Activated CD4-positive, alpha-beta T cell treated with anti-CD3 and anti-CD28 coated beads for 36 hours (primary cell): ENCODE data around the gene ZNF181. TPM values are rescaled to one million over a fixed set of nuclear protein-coding genes. Genes with fewer than 3 reads are reported as not detected.

Experiments used
- ATAC-seq: fragments of 200-7000 bp; cut with Tn5 transposase; one replicate; pipeline ENCODE4 v1.10.0; 2021; ENCODE audit warnings: mild to moderate bottlenecking, moderate library complexity
- CTCF ChIA-PET: fragments of 350-600 bp; sonication (Branson Sonifier 250); formaldehyde crosslinking; loops from one replicate; lab custom pipeline; 2021; ENCODE audit warnings: antibody characterized with exemption; lab: Charles Lee
- POLR2A ChIA-PET: fragments of 350-600 bp; sonication (Branson Sonifier 250); formaldehyde crosslinking; loops from one replicate; lab custom pipeline; 2021; ENCODE audit warnings: antibody characterized with exemption, inconsistent platforms; lab: Charles Lee
- DNase-seq: peaks from one replicate; pipeline ENCODE4 v3.0.0-alpha.2; 2020
- H3K27ac Mint-ChIP-seq: one replicate; pipeline ENCODE4 v1.8.0; 2021; ENCODE audit warnings: mixed read lengths
- H3K27me3 Mint-ChIP-seq: one replicate; pipeline ENCODE4 v1.8.0; 2021; ENCODE audit warnings: mixed read lengths
- H3K36me3 Mint-ChIP-seq: one replicate; pipeline ENCODE4 v1.8.0; 2021; ENCODE audit warnings: low read depth, mixed read lengths
- H3K4me1 Mint-ChIP-seq: one replicate; pipeline ENCODE4 v1.8.0; 2021; ENCODE audit warnings: mixed read lengths
- H3K4me3 Mint-ChIP-seq: one replicate; pipeline ENCODE4 v1.8.0; 2021; ENCODE audit warnings: mild to moderate bottlenecking, moderate library complexity, mixed read lengths
- H3K9me3 Mint-ChIP-seq: one replicate; pipeline ENCODE4 v1.8.0; 2021; ENCODE audit warnings: low read depth, mixed read lengths
- intact Hi-C, 2 experiments: fragments of 100-400 bp; cut with DNase I in 1 of 2; cut with micrococcal nuclease in 1 of 2; formaldehyde crosslinking; loops; one replicate each; pipeline versions ENCODE4 v1.14.2 to v1.15.1; 2022 to 2024; cut with DNase I, micrococcal nuclease
- total RNA-seq, 2 experiments: library from RNA; stranded (reverse); gene quantifications; one replicate each; pipeline ENCODE4 v1.2.3, GENCODE V29; 2021

ZNF181 gene
- total RNA-seq, 2 experiments from 2014 or later, result 4.5 TPM

DNA sequence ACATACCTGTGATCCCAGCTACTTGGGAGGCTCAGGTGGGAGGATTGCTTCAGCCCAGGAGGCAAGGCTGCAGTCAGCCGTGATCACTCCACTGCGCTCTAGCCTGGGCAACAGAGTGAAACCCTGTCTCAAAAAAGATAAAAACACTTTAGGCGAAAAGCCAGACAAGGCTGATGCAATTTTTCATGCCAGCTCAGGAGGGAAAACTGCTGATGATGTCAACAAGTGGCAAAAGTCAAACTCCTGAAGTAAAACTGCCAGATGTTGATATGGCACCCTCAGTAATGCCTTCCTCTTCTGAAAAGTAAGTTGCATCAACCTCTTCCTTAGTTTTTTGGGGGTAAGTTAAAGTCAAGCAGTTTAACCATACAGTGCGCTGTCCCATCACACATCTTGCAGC, 23.4 kb downstream of the ZNF181 start:
- no peak for DNase-seq
- ChIA-PET CTCF (no interaction called here), POLR2A (no interaction called here)
- Mint-ChIP-seq H3K9me3 (peaks cover 60% of the 10 kb centered on the region), H3K27ac (no peak overlapping the region), H3K27me3 (no peaks in the 10 kb centered on the region), H3K4me3 (no peak overlapping the region), H3K4me1 (no peaks in the 10 kb centered on the region), H3K36me3 (peaks cover 54% of the 10 kb centered on the region)
- no peak for ATAC-seq
- intact Hi-C loops, result loop anchor here in 1 of 2 experiments (10.0 kb wide), 1 partner anchor 187 kb away; no protein-coding TSS in a partner anchor

DNA sequence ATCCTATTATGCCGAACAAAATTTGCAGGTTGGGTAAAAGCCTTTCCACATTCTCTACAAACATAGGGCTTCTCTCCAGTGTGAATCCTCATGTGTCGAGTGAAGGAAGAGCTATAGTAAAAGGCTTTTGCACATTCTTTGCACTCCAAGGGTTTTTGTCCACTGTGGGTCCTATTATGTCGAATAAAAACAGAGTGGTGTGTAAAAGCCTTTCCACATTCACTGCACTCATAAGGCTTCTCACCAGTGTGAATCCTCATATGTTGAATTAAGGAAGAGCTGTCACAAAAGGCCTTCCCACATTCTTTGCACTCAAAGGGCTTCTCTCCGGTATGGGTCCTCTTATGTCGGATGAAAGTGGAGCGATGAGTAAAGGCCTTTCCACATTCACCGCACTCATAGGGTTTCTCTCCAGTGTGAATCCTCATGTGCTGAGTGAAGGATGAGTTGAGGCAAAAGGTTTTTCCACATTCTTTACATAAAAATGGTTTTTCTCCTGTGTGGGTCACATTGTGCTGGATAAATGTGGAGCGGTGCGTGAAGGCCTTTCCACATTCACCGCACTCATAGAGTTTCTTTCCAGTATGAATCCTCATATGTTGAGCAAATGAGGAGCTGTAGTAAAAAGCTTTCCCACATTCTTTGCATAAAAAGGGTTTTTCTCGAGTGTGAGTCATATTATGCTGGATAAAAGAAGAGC, 25.3 kb downstream of the ZNF181 start:
- H3K27me3 Mint-ChIP-seq, result no peaks in the 10 kb centered on the region
- H3K9me3 Mint-ChIP-seq, result peaks cover 64% of the 10 kb centered on the region
- no peaks in the 10 kb centered on the region for H3K4me1 Mint-ChIP-seq
- no peak overlapping the region for H3K4me3 Mint-ChIP-seq
- intact Hi-C loops, result loop anchor here in 1 of 2 experiments (10.0 kb wide), 1 partner anchor 185 kb away; no protein-coding TSS in a partner anchor
- POLR2A ChIA-PET, result no interaction called here
- ATAC-seq, result no peak
- peaks cover 63% of the 10 kb centered on the region for H3K36me3 Mint-ChIP-seq
- H3K27ac Mint-ChIP-seq, result no peak overlapping the region
- DNase-seq, result no peak
- CTCF ChIA-PET, result interaction anchor here (0.7 kb wide), 1 partner anchor 13 kb away, joined by 3 read pairs; no protein-coding TSS in a partner anchor

DNA sequence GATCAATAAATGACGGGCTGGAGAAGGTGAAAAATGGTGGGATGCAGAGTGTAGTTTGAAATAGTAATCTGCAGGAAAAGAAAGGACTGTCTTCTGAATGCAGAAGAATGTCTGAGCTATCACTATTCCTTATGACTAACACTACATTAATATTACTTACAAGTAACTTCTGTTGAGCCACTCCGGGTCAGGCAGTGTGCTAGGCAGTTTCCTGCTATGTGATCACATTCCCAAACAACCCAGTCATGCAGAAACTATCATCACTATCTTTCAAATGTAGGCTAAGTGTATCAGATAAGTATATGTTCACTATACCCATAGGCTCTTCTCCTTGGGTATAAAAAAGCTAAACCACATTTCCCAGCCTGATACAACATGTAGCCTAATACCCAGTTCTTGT, 32.3 kb downstream of the ZNF181 start:
- intact Hi-C loops, result no loop called here
- no peaks in the 10 kb centered on the region for H3K27me3 Mint-ChIP-seq
- CTCF ChIA-PET, result no interaction called here
- ATAC-seq (no peak), DNase-seq (no peak)
- peaks cover 37% of the 10 kb centered on the region for H3K9me3 Mint-ChIP-seq
- H3K27ac Mint-ChIP-seq, result no peak overlapping the region
- no peak overlapping the region for H3K4me3 Mint-ChIP-seq
- peaks cover 2% of the 10 kb centered on the region for H3K4me1 Mint-ChIP-seq
- POLR2A ChIA-PET, result no interaction called here
- H3K36me3 Mint-ChIP-seq, result peaks cover 64% of the 10 kb centered on the region

DNA sequence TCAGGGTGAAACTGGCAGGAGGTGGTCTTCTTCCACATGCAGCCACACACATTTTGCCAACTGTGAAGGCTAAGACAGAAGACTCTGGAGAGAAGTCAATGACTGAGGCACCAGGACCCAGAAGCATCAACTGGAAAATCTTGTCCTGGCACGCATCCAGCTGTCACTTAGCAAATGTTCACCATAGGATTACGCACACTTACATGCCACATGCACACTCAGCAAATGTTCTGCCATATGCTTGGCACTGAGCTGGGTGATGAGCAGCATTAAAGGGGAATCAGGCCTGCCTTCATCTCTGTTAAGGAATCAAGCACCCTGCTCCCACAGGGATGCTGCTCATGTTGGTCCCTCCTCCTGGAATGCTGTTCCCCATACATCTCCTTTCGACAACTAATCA, 33.9 kb downstream of the ZNF181 start:
- ChIA-PET POLR2A (no interaction called here), CTCF (interaction anchor here (0.7 kb wide), 1 partner anchor 25 kb away, joined by 3 read pairs; no protein-coding TSS in a partner anchor)
- no peak for ATAC-seq
- Mint-ChIP-seq H3K4me3 (no peak overlapping the region), H3K27me3 (no peaks in the 10 kb centered on the region), H3K27ac (no peak overlapping the region), H3K9me3 (peaks cover 24% of the 10 kb centered on the region), H3K36me3 (peaks cover 51% of the 10 kb centered on the region), H3K4me1 (peaks cover 11% of the 10 kb centered on the region)
- DNase-seq, result no peak
- intact Hi-C loops, result no loop called here

DNA sequence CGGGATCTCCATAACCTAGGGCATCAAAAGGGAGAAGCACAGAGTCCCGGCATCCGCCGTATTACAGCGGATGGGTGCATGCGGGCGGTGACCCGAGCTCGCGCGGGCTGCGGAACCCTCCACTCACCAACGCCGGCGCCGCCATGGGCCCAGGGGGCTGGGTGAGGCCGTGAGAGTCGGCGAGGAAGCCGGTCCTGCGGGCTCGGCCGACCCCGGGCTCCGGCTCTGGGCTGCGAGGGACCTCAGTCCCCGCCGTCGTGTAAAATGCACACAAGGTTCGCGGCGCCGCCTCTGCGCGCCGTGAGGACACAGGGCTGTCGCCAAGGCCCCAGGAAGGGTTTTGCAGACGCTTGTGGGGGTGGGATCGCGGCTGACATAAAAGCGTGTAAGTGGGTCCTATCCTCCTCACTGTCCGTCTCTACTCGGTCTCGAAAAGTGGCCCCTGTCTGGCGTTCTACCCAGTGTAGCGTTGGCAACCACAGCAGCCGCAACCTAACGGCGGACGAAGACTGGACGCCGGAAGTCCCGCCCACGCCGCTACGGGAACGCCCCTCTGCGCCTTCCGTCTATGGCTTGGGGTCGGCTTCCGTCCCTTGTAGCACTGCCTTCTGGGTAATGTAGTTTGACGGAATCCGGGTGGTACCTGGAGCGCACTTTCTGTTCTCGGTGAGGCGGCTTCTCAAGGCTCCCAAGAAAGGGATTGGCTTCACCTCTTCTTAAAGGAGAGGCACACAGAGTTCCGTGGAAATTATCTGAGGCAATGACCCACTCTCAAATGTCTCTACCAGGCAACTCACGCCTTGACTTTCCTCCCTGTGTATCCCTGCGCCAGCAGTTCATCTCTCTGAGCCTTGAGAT, 38.9 kb downstream of the ZNF181 start, which contains the start of gene ZNF599:
Gene ZNF599 (minus strand): TSS at position 519 of the 858 bp plus-strand sequence. CDS start 374 bp downstream, at position 145.
- ChIA-PET CTCF (interaction anchor here (0.6 kb wide), 1 partner anchor 14 kb away, joined by 3 read pairs; no protein-coding TSS in a partner anchor), POLR2A (no interaction called here)
- Mint-ChIP-seq H3K4me1 (peaks cover 11% of the 10 kb centered on the region), H3K36me3 (peaks cover 9% of the 10 kb centered on the region), H3K4me3 (peak within 1 kb of the TSS; percentile 83), H3K27ac (peak within 1 kb of the TSS; percentile 86), H3K27me3 (peaks cover 9% of the 10 kb centered on the region), H3K9me3 (peaks cover 3% of the 10 kb centered on the region)
- ATAC-seq (peak; percentile 97), DNase-seq (peak; percentile 94)
- intact Hi-C loops, result loop anchor here (1.0 kb wide), 5 partner anchors 39 to 345 kb away; partner anchors contain the start of genes SCGB2B2 (in 2 of the 2), ZNF302 (in 2 of the 2), UBA2 (in 1 of the 2) and ZNF181 (in 1 of the 2)

DNA sequence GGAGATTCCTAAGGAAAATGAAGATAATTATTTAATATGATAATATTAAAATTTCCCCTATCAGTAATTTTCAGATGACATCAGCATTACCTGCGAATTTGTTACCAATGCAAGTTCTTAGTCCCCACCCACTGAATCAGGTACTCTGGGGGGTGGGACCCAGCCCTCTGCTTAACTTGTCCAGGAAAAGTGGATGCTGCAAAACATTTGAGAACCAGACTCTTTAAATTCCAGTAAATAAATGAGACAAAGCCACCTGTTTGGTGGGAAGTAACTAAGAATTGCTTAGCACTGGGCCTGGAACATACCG, 39.5 kb downstream of the ZNF181 start:
- H3K36me3 Mint-ChIP-seq, result peaks cover 4% of the 10 kb centered on the region
- peaks cover 11% of the 10 kb centered on the region for H3K4me1 Mint-ChIP-seq
- H3K27me3 Mint-ChIP-seq, result peaks cover 9% of the 10 kb centered on the region
- DNase-seq (no peak), ATAC-seq (no peak)
- CTCF ChIA-PET, result interaction anchor here (0.6 kb wide), 1 partner anchor 50 kb away, joined by 3 read pairs; no protein-coding TSS in a partner anchor
- peak overlapping the region; percentile 83 for H3K4me3 Mint-ChIP-seq
- intact Hi-C loops, result loop anchor here (1.0 kb wide), 5 partner anchors 39 to 345 kb away; partner anchors contain the start of genes SCGB2B2 (in 2 of the 2), ZNF302 (in 2 of the 2), UBA2 (in 1 of the 2) and ZNF181 (in 1 of the 2)
- POLR2A ChIA-PET, result no interaction called here
- H3K27ac Mint-ChIP-seq, result no peak overlapping the region
- peaks cover 3% of the 10 kb centered on the region for H3K9me3 Mint-ChIP-seq

DNA sequence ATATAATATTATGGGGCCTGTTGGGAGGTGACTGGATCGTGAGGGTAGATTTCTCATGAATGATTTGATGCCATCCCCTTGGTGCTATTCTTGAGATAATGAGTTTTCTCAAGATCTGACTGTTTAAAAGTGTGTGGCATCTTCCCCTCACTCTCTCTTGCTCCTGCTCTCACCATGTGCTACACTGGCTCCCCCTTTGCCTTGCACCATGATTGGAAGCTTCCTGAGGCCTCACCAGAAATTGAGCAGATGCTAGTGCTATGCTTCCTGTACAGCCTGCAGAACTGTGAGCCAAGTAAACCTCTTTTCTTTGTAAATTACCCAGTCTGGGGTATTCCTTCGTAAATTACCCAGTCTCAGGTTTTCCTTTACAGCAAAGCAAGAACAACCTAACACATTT, 40.8 kb downstream of the ZNF181 start:
- H3K27me3 Mint-ChIP-seq, result peaks cover 9% of the 10 kb centered on the region
- POLR2A ChIA-PET, result no interaction called here
- ATAC-seq (no peak), DNase-seq (no peak)
- no peak overlapping the region for H3K4me3 Mint-ChIP-seq
- H3K4me1 Mint-ChIP-seq, result peaks cover 11% of the 10 kb centered on the region
- peaks cover 3% of the 10 kb centered on the region for H3K9me3 Mint-ChIP-seq
- CTCF ChIA-PET, result no interaction called here
- intact Hi-C loops, result no loop called here
- H3K27ac Mint-ChIP-seq, result no peak overlapping the region
- peaks cover 2% of the 10 kb centered on the region for H3K36me3 Mint-ChIP-seq

DNA sequence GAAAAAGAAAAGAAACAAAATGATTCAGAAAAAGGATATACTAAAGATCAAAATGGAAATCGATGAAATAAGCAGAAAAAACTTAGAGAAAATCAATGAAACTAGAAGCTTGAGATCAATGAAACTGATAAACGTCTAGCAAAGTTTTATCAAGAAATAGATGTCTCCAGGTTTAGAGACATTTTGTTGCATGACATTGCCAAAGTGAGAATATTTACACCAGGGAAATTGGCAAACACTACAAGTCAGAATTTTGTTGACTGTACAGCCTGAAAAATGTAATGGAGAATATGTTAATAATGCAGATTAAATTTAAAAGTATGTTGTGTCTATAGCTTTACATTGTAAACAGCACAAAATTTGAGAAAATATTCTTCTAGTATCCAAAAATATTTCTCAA, 44.3 kb downstream of the ZNF181 start:
- DNase-seq (no peak), ATAC-seq (no peak)
- Mint-ChIP-seq H3K4me3 (no peak overlapping the region), H3K4me1 (no peaks in the 10 kb centered on the region), H3K9me3 (peaks cover 3% of the 10 kb centered on the region), H3K27me3 (peaks cover 9% of the 10 kb centered on the region), H3K27ac (no peak overlapping the region), H3K36me3 (no peaks in the 10 kb centered on the region)
- intact Hi-C loops, result no loop called here
- ChIA-PET CTCF (interaction anchor here (1.0 kb wide), 1 partner anchor 52 kb away, joined by 3 read pairs; no protein-coding TSS in a partner anchor), POLR2A (no interaction called here)

DNA sequence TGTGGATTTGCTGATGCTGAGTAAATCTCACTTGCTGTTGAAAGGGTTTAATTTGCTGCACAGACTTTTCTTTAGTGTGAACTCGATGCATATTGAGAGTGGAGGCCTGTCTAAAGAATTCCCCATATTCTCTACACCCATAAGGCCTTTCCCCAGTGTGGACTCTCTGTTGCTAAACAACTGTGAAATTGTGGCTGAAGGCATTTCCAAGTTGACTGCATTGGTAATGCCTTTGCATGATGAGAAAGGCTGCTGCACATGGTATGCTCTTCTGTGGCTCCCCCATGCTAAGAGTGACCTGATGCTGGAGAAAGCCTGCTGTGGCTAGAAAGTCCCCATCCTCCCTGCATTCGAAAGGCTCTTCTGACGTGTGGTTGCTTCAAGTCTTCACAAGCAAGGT, 45.6 kb downstream of the ZNF181 start:
- no peaks in the 10 kb centered on the region for H3K4me1 Mint-ChIP-seq
- H3K27ac Mint-ChIP-seq, result no peak overlapping the region
- H3K27me3 Mint-ChIP-seq, result peaks cover 9% of the 10 kb centered on the region
- intact Hi-C loops, result no loop called here
- DNase-seq (no peak), ATAC-seq (no peak)
- peaks cover 3% of the 10 kb centered on the region for H3K9me3 Mint-ChIP-seq
- ChIA-PET POLR2A (no interaction called here), CTCF (no interaction called here)
- H3K4me3 Mint-ChIP-seq, result no peak overlapping the region
- H3K36me3 Mint-ChIP-seq, result no peaks in the 10 kb centered on the region

DNA sequence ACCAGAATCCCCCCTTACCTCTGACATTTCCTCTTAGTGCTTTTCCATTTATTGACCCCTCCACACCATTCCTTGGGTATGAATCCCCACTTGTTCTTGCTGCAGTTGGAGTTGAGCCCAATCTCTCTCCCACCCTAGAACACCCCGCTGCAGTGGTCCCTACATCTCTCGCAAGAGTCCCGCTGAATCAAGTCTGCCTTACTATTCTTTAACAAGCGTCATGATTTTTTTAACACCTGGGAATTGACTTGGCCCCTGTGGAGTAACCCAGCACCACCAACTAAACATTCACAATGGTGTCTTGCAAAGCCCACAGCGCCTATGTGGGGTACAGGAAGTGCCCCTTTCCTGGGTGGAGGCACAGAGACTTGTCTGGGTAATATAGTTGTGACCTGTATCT, 52.2 kb downstream of the ZNF181 start:
- Mint-ChIP-seq H3K36me3 (no peaks in the 10 kb centered on the region), H3K27me3 (no peaks in the 10 kb centered on the region), H3K4me1 (no peaks in the 10 kb centered on the region), H3K27ac (no peak overlapping the region), H3K9me3 (no peaks in the 10 kb centered on the region), H3K4me3 (no peak overlapping the region)
- ChIA-PET CTCF (interaction anchor here (0.6 kb wide), 1 partner anchor 94 kb away, joined by 3 read pairs; no protein-coding TSS in a partner anchor), POLR2A (no interaction called here)
- DNase-seq, result no peak
- no peak for ATAC-seq
- intact Hi-C loops, result no loop called here

DNA sequence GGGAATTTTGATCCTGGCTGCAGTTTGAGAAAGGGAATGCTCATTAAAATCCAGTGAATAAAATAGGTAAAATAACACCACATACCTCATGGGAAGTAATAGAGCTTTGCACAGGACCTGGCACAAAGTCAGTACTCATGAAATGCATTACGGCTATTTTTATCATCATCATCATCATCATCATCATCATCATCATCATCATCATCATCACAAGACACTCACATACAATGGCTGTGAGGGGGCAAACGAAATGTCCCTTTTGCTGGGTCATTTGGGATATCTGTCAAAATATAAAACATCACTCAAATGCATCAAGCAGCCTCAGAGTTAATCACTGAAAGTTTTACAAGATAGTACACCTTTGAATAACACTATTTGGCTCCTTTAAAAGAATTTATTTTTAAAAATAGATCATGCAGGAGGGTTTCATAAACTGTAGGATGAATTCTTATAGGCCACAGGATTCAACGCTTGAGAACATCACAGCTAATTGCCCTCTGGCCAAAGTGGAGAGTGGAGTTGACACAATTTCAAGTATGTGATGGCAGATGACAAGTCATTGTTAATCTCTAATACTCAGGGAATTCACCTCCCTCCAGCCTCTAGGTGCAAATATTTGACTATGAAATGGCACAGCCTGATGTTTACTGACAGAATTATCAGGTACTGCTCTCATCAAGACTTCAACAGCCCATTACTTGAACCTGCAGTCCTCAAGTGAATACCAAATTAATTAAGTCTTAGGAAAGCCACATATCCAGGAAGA, 53.2 kb downstream of the ZNF181 start:
- Mint-ChIP-seq H3K4me3 (no peak overlapping the region), H3K4me1 (no peaks in the 10 kb centered on the region), H3K27me3 (no peaks in the 10 kb centered on the region), H3K27ac (no peak overlapping the region), H3K36me3 (peaks cover under 1% of the 10 kb centered on the region), H3K9me3 (no peaks in the 10 kb centered on the region)
- ATAC-seq (no peak), DNase-seq (no peak)
- intact Hi-C loops, result no loop called here
- ChIA-PET POLR2A (no interaction called here), CTCF (no interaction called here)
